Measurements from ENCODE around the gene TFB2M.

- TF ChIP-seq CTCF (conservative IDR thresholded peaks at IDR 0.05) (no peak), ZFX (IDR thresholded peaks at IDR 0.05) (no peak)
Measured at GRCh38 chr1:246526380-246526779, 39.7 kb downstream of the TFB2M start.

Measured in C4-2B (cell line).